Stimulated activated CD8-positive, alpha-beta memory T cell treated with anti-CD3 and anti-CD28 coated beads, Interleukin-15, amount 100 ng/mL, for 1 hour (primary cell): ENCODE data around the gene LTF.
"Not testable (repeated sequence)": the region's sequence is repeated elsewhere in the genome, so short reads cannot be mapped to it uniquely, and the experiment has no call there.

ENCODE experiments used
- DNase-seq: peaks from one replicate; pipeline ENCODE4 v3.0.0-alpha.2; 2020; ENCODE audit warnings: low read depth

The LTF gene

GRCh38 chr3:46412786-46413298 lies 51.9 kb downstream of the LTF start:
- no peak for DNase-seq

DNA sequence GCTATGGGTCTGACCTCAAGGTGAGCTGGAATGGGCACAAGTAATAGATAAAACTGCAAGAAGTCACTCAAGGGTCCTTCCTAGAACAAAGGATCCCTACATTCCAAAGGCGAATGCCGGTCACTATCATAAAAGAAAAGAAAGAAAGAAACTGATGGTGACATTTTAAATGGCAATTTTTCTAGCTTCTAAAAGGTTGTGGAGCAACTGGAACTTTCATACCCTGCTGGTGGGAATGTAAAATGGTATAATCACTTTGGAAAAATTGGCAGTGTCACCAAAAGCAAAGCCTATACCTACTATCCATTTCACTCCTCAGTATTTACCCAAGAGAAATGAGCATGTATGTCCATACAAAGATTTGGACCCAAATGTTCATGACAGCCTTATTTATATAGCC lies 53.4 kb downstream of the LTF start:
- no peak for DNase-seq

DNA sequence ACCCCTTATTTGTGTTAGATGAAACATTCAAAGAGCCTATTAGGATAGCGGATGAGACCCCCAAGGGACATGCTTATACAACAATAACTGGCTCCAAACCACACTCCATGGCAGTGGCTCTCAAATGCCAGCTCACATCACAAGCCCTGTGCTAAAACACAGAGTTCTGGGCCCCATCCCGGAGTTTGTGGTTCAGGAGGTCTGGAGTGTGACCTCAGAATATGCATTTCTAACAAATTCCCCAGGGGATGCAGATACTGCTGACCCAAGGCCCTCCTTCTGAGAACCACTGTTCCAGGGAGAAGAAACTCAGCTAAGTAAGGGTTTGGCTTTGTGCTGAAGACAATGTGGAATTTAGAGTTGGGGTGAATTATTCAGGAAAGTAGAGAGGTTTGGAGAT lies 54.0 kb downstream of the LTF start:
- DNase-seq: no peak

DNA sequence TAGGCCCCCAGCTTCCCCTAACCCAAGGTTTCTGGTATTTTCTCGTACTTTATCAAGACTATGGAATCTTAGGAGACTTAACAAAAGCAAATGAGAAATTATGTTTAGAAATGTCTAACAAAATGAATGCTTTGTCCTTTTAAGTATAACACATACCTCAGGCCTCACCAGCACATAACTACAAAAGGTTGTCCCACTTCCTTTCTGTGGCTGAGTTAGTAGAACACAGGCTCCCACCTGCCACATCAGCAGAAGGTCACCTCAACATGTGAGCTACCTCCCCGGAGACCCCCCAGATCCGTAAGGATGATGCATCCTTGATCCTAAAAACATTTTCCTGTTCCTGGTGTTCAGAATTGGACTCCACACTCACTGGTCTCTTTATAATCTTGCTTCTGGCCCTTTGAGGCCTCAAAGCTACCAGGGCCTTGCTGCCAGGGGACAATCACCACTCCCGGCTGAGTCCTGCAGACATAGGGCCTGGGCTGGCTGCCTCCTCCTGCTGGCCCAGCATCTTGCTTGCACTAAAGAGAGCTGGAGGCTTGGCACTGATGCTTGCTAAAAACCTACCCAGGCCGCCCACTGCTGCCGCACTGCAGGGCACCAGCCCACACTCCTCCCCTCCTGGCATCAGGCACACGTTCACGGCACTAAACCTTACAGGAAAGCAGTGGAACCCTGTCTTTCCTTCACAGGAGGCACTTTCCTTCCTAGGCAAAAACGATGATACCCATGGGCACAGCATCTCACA lies 54.8 kb downstream of the LTF start:
- no peak for DNase-seq

- no peak for DNase-seq
Measured at GRCh38 chr3:46408853-46409252, 55.9 kb downstream of the LTF start.

DNA sequence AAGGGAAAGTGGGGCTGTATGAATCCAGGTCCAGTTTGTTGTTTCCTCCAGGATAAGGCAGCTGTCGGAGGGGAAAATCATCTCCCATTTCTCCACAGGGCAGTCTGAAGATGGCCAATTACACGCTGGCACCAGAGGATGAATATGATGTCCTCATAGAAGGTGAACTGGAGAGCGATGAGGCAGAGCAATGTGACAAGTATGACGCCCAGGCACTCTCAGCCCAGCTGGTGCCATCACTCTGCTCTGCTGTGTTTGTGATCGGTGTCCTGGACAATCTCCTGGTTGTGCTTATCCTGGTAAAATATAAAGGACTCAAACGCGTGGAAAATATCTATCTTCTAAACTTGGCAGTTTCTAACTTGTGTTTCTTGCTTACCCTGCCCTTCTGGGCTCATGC lies 56.7 kb downstream of the LTF start:
- DNase-seq: no peak

- peak; percentile 4 for DNase-seq
Measured at GRCh38 chr3:46406788-46407611, 57.7 kb downstream of the LTF start, which contains the start of the genes CCR5AS and CCRL2. CCR5AS (minus strand) TSS chr3:46407066. CCRL2 (plus strand) TSS chr3:46407259; CDS start chr3:46408080, 821 bp downstream.

DNA sequence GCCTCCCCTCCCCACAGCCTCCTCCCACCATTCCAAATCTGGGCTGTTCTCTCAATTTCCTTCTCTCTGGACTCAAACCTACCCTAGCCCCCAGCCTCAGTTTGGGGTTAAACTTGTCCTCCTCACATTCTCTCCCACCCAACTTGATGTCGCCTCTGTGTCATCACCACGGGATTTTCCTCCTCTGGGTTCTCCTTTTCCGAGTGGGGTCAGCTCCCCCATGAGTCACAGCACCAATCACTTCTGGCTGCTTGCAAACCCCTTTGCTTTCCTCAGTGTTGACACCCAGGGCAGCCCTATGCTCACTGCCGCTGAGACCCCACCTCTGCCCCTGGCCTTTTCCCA lies 58.3 kb downstream of the LTF start:
- no peak for DNase-seq

DNA sequence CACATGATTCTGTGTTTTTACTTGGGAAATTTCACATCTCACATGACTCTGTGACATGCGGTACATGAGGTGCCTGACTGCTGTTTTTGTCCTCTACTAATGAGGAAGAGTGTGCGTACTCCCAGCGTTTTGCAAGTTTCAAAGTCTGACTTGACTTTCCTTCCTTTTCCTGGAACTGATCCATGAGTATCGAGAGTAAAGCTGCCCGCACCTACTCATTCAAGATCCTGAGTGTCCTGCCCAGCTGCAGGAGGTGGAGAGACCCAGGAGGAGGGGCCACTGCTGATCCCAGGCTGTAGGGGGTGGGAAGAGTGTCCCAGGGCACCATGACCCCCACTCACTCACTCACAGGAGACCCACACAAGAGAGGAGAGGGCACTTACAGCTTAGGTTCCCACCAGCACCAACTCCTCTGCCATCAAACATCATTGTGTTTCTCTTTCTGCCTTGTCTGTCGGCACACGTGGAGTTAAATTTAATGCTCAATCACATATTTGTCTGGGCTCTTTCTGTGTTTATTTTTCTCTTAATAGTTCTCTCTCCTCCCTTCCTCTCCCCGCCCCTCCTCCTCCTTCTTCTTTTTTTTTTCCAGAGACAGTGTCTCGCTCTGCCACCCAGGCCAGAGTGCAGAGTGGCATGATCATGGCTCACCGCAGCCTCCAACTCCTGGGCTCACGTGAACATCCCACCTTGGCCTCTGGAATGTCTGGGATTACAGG lies 59.2 kb downstream of the LTF start:
- no peak for DNase-seq

- DNase-seq: not testable (repeated sequence)
Measured at GRCh38 chr3:46402902-46403301, 61.8 kb downstream of the LTF start.

GRCh38 chr3:46401579-46401978 lies 63.1 kb downstream of the LTF start:
- DNase-seq: no peak

GRCh38 chr3:46400846-46401245 lies 63.9 kb downstream of the LTF start:
- no peak for DNase-seq

DNA sequence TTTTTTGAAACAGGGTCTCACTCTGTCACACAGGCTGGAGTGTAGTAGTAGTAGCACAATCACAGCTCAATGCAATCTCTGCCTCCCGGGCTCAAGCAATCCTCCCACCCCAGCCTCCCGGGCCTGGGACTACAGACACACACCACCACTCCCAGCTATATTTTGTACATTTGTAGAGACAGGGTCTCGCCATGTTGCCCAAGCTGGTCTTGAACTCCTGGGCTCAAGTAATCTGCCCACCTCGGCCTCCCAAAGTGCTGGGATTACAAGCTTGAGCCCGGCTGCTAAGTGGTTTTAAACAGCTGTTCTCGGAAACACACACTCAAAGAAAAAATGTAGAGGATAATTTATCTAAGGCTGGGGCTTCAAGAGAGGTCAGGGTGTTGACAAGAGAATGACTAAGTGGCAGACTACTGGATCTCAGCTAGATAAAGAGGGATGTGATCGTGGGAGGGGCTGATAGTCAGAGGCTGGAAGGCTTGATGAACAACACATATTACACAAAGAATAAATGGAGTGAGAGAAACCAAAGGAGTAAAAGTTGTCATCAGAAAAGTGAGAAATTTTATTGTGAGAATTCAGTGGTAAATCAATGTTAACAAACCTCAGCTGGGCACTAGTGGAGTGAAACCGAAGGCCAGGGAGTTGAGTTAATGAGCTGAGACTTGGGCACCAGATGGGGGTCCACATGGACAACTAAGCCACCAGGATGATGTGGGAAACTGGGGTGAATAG lies 64.5 kb downstream of the LTF start:
- DNase-seq: no peak

DNA sequence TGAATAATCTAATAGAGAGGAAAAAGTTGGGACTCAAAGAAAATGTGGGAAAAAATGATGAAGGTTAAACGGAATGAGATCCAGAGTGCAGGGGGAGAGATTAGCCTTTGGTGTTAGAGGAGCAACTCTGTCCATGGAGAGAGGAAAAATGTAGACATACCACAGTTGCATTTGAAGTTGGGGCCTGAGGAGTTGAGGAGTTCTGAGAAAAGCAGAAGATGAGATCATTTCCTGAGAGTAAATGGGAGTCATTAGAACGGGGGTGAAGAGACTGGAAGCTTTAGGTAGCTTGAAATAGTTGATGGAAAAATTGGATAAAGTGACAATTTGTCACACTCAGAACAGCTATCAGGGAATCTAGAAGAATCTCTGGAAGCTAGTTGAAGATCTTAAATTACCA lies 65.1 kb downstream of the LTF start:
- DNase-seq: no peak

DNA sequence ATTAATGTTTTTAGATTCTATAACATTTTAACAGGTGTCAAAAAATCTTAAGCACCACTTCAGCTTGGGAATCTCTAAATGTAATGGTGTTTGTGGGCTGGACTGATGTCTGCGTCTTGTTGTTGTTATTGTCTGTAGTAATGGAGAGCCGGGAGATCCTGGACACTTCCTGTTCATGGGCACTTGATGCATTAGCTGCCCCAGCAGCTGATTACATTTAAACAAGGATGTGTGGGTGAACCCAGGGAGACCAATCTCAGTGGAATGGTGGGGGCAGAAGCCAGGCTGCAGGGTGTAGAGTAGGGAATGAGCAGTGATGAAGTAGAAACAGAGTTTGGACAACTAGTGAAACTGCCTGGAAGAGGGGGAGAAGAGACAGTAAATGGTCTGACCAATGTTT lies 65.6 kb downstream of the LTF start:
- no peak for DNase-seq

- DNase-seq: no peak
Measured at GRCh38 chr3:46398186-46398955, 66.3 kb downstream of the LTF start.

GRCh38 chr3:46397111-46397510 lies 67.6 kb downstream of the LTF start:
- DNase-seq: no peak

DNA sequence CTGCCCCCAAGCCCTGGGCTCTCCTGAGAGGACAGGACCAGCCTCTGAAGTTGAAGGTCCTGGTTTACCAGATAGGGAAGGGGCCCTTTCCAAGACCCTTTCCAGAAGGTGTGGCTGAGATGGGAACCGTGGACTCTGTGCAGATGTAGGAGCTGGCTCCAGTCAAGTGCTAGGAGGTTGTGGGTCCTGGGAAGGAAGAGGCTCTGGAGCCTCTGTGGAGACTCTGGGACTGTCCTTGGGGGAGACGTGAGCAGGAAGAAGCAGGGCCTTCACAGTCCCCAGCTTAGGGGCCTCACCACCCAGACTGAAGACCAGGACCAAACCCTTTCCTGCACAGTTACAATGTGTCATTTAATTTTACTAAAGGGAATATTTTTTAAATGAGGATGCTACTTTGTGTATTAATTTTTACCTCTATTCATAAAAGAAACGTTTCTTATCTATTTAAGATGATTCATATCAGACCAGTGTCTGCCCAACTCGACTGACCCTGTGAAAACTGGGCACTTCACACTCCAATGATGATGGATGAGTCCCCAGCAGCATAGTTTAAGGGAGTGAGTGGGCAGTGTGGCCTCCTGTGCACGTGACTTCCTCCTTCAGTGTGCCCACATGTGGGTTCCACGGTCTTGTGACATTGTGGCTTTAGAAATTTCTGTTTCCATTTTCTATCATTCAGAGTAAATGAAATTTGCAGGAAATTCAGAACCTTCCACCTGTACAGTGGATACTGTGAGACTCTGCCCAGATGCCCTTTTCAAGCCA lies 68.8 kb downstream of the LTF start:
- no peak for DNase-seq

DNA sequence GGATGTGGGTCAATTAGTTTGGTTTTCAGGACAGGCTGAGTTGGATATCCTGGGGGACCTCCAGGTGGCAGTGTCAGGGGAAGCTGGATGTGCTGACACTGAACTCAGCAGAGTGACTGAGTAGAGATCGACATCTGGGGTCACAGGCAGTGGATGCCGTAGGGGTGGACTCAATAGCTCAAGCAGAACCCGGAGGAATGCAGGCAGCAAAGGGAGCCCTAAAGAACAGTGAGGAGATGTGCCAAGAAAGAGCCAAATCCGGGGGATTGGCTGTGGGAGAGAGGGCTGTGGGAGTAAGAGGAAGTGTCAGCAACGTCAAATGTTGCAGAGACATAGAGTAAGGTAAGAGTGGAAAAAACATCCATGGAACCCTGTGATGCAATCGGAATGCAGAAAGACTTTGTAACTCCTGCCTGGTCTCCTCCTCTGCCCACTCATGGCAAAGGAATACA lies 69.5 kb downstream of the LTF start:
- DNase-seq: no peak
